HL-60 (cell line): ENCODE measurements around the gene DHX34.

Experiments used
- CTCF ChIP-seq: IDR thresholded peaks from one replicate; pipeline ENCODE4 v1.5.1; 2011; ENCODE audit warnings: low read length, control low read depth, inconsistent platforms; ENCODE audit not compliant: insufficient read depth
- GABPA ChIP-seq: IDR thresholded peaks from 2 replicates; pipeline ENCODE4 v1.6.1; 2012; ENCODE audit warnings: low read depth
- POLR2AphosphoS5 ChIP-seq: IDR thresholded peaks from 2 replicates; pipeline ENCODE4 v1.6.1; 2012; ENCODE audit warnings: low read depth
- REST ChIP-seq: IDR thresholded peaks from 2 replicates; pipeline ENCODE4 v1.6.1; 2012; ENCODE audit warnings: low read depth; ENCODE audit not compliant: insufficient replicate concordance

- no peak for TF ChIP-seq CTCF
- TF ChIP-seq POLR2AphosphoS5: no peak
- no peak for TF ChIP-seq REST
- TF ChIP-seq GABPA: no peak
These were observed 28.9 kb upstream of the DHX34 start for GRCh38 chr19:47319923-47320871.
